A673 (cell line): ENCODE data around the gene NFATC1. TPM values are rescaled to one million over a fixed set of nuclear protein-coding genes. Genes with fewer than 3 reads are reported as not detected.

Experiments
- BruUV-seq: library from RNA; stranded (reverse); fragments of 400-500 nt; replicated peaks from 2 replicates; lab custom pipeline; 2021; lab: Mats Ljungman, UMichigan
- CTCF ChIA-PET: fragments of 300-600 bp; sonication (Branson Sonifier 250); formaldehyde crosslinking; loops from one replicate; lab custom pipeline; 2022; ENCODE audit warnings: antibody characterized with exemption; lab: Charles Lee
- POLR2A ChIA-PET: fragments of 300-600 bp; sonication (Branson Sonifier 250); formaldehyde crosslinking; loops from one replicate; lab custom pipeline; 2022; ENCODE audit warnings: antibody characterized with exemption; ENCODE audit not compliant: low non-redundant PET; lab: Charles Lee
- DNase-seq: peaks from one replicate; pipeline ENCODE4 v3.0.0-alpha.2; 2015; ENCODE audit warnings: low spot score
- H3K27ac ChIP-seq: fragments of 200-600 bp; sonication (generic); 2 replicates; pipeline ENCODE4 v1.5.1; 2016; ENCODE audit warnings: mixed run types, low read depth, mild to moderate bottlenecking, mixed read lengths, antibody characterized with exemption, low read length; ENCODE audit not compliant: poor library complexity, severe bottlenecking
- H3K27me3 ChIP-seq: fragments of 200-600 bp; sonication (generic); replicated peaks from 2 replicates; pipeline ENCODE4 v1.6.1; 2017; ENCODE audit warnings: mixed run types, low read depth, mild to moderate bottlenecking, mixed read lengths, antibody characterized with exemption, low read length; ENCODE audit not compliant: insufficient read depth, poor library complexity
- H3K36me3 ChIP-seq: fragments of 200-600 bp; sonication (generic); 2 replicates; pipeline ENCODE4 v1.6.1; 2016; ENCODE audit warnings: mixed run types, mild to moderate bottlenecking, mixed read lengths, antibody characterized with exemption, low read length; ENCODE audit not compliant: insufficient read depth, poor library complexity, severe bottlenecking
- H3K4me1 ChIP-seq: fragments of 200-600 bp; sonication (generic); 2 replicates; pipeline ENCODE4 v1.6.1; 2017; ENCODE audit warnings: mixed run types, mild to moderate bottlenecking, mixed read lengths, antibody characterized with exemption, low read length; ENCODE audit not compliant: insufficient read depth, poor library complexity, severe bottlenecking
- H3K4me3 ChIP-seq: fragments of 200-600 bp; sonication (generic); 2 replicates; pipeline ENCODE4 v1.5.1; 2016; ENCODE audit warnings: low read depth, mixed run types, mild to moderate bottlenecking, mixed read lengths, low read length; ENCODE audit not compliant: poor library complexity, severe bottlenecking
- H3K9me3 ChIP-seq: fragments of 200-600 bp; sonication (generic); 2 replicates; pipeline ENCODE4 v1.6.1; 2016; ENCODE audit warnings: mixed run types, low read depth, mild to moderate bottlenecking, mixed read lengths, antibody characterized with exemption, low read length; ENCODE audit not compliant: poor library complexity, severe bottlenecking
- EZH2 ChIP-seq: fragments of 200-600 bp; sonication (generic); IDR thresholded peaks from 2 replicates; pipeline ENCODE4 v1.6.1; 2017; ENCODE audit warnings: borderline replicate concordance, low read depth, mild to moderate bottlenecking, mixed read lengths, antibody characterized with exemption, low read length; ENCODE audit not compliant: poor library complexity, severe bottlenecking
- intact Hi-C: fragments of 100-400 bp; cut with micrococcal nuclease; formaldehyde crosslinking; loops from one replicate; pipeline ENCODE4 v1.10.0; 2022; ENCODE audit not compliant: unreplicated experiment
- total RNA-seq: library from RNA; stranded (reverse); gene quantifications from 2 replicates; pipeline ENCODE4 v1.2.3, GENCODE V29; 2021
- TF ChIP-seq, protein P1 (sequence below): fragments of 300-800, 200-600 bp; sonication (generic); conservative IDR thresholded peaks from 2 replicates; pipeline ENCODE4 v1.5.1; 2017; ENCODE audit warnings: low read depth, mild to moderate bottlenecking, antibody characterized with exemption, low read length, moderate library complexity, mixed read lengths

The NFATC1 gene
- total RNA-seq, 1 experiment from 2014 or later = 10.4 TPM

DNA sequence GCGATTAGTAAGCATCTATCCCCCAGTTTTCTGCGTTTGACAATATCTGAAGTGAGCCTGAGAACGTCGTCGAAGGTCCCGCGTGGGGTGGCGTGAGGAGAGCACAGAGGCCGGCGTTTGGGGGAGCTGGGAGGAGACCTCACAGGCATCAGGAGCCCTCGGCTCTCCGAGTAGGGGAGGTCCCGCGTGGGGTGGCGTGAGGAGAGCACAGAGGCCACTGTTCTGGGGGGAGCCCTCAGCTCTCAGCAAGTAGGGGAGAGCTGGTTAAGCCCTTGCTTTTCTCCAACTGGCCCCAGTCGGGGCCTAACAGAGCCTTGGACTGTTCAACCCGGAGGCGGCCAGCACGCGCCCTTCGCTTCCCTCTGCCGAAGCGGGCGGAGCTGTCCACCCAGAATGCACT is 134.3 kb downstream of the NFATC1 start:
- no peak for DNase-seq
- TF ChIP-seq, protein P1, sequence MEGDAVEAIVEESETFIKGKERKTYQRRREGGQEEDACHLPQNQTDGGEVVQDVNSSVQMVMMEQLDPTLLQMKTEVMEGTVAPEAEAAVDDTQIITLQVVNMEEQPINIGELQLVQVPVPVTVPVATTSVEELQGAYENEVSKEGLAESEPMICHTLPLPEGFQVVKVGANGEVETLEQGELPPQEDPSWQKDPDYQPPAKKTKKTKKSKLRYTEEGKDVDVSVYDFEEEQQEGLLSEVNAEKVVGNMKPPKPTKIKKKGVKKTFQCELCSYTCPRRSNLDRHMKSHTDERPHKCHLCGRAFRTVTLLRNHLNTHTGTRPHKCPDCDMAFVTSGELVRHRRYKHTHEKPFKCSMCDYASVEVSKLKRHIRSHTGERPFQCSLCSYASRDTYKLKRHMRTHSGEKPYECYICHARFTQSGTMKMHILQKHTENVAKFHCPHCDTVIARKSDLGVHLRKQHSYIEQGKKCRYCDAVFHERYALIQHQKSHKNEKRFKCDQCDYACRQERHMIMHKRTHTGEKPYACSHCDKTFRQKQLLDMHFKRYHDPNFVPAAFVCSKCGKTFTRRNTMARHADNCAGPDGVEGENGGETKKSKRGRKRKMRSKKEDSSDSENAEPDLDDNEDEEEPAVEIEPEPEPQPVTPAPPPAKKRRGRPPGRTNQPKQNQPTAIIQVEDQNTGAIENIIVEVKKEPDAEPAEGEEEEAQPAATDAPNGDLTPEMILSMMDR = no peak
- TF ChIP-seq EZH2 = no peak
- POLR2A ChIA-PET = no interaction called here
- CTCF ChIA-PET = interaction anchor here (1.2 kb wide), 1 partner anchor 149 kb away, joined by 3 read pairs; no protein-coding TSS in a partner anchor
- Histone ChIP-seq H3K4me1 (peaks cover 9% of the 10 kb centered on the region), H3K27ac (no peak overlapping the region), H3K9me3 (no peaks in the 10 kb centered on the region), H3K36me3 (no peaks in the 10 kb centered on the region), H3K4me3 (no peak overlapping the region), H3K27me3 (no peaks in the 10 kb centered on the region)
- no TSS peak for BruUV-seq
- intact Hi-C loops = loop anchor here (5.0 kb wide), 1 partner anchor 112 kb away; no protein-coding TSS in a partner anchor

DNA sequence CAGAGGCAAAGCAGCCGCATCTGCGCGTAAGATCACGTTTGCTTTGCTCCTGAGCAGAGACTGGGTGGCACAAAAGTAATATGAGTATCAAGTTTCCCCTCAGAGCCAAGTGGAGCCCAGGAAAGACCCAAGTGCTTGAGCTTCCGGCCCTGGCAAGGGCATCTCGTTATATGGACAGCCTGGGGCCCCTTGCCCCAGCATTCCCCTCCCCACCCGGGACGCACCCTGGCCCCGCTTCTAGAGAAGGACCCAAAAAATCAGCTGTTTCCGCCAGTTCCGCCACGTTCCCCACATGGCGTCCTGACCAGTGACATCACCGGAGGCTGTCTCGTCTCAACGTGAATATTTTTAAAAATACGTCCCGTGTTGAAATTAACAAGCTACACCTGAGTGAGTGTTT is 135.1 kb downstream of the NFATC1 start:
- no peaks in the 10 kb centered on the region for H3K36me3 ChIP-seq
- peaks cover 7% of the 10 kb centered on the region for H3K4me1 ChIP-seq
- no peak for DNase-seq
- H3K27me3 ChIP-seq = peaks cover 4% of the 10 kb centered on the region
- no peak overlapping the region for H3K4me3 ChIP-seq
- ChIA-PET CTCF (interaction anchor here (1.2 kb wide), 1 partner anchor 150 kb away, joined by 3 read pairs; no protein-coding TSS in a partner anchor), POLR2A (no interaction called here)
- no peaks in the 10 kb centered on the region for H3K9me3 ChIP-seq
- TF ChIP-seq EZH2 = no peak
- intact Hi-C loops = no loop called here
- no TSS peak for BruUV-seq
- H3K27ac ChIP-seq = no peak overlapping the region

DNA sequence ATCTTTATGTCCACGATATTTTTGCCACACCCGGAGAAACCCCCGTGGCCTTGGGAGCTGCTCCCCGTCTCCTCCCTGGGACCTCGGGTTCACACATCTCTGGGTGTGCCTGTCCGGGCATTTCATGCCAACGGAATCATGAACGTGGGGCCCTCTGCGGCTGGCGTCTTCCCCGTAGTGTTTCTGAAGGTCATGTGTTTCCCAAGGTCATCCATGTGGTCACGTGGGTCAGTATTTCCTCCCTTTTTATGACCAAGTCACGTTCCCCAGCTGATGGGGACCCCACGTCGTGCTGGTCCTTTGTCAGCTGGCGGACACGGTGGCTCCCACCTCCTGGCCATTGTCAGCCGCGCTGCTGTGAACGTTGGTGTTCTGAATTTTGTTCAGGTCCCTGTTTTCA is 135.7 kb downstream of the NFATC1 start:
- H3K36me3 ChIP-seq = no peaks in the 10 kb centered on the region
- no peak for DNase-seq
- no TSS peak for BruUV-seq
- ChIA-PET CTCF (no interaction called here), POLR2A (no interaction called here)
- H3K27ac ChIP-seq = no peak overlapping the region
- H3K4me3 ChIP-seq = no peak overlapping the region
- TF ChIP-seq, protein P1 = no peak
- TF ChIP-seq EZH2 = no peak
- H3K27me3 ChIP-seq = peaks cover 7% of the 10 kb centered on the region
- peaks cover 1% of the 10 kb centered on the region for H3K4me1 ChIP-seq
- H3K9me3 ChIP-seq = no peaks in the 10 kb centered on the region
- intact Hi-C loops = no loop called here

DNA sequence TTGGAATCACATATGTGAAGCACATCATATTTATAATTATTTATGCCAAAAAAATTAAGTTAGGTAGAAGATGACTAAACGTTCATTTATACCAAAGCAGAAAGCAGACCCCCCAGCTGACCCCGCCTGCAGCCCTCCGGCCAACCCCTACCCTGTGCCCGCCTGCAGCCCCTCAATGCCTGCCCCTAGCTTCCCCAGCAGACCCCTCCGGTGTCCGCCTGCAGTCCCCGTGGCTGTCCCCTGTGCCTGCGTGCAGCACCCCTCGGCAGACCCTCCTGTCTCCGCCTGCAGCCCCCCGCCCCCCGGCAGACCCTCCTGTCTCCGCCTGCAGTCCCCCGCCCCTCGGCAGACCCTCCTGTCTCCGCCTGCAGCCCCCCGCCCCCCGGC is 136.2 kb downstream of the NFATC1 start:
- Histone ChIP-seq H3K27ac (no peak overlapping the region), H3K9me3 (no peaks in the 10 kb centered on the region), H3K36me3 (no peaks in the 10 kb centered on the region), H3K4me3 (no peak overlapping the region), H3K27me3 (peaks cover 7% of the 10 kb centered on the region), H3K4me1 (no peaks in the 10 kb centered on the region)
- no peak for DNase-seq
- ChIA-PET CTCF (no interaction called here), POLR2A (no interaction called here)
- intact Hi-C loops = no loop called here
- no TSS peak for BruUV-seq
- TF ChIP-seq, protein P1 = no peak
- no peak for TF ChIP-seq EZH2
